ENCODE results near the gene SCGB1C2. TPM values are rescaled to one million over a fixed set of nuclear protein-coding genes. Genes with fewer than 3 reads are reported as not detected.

Gene SCGB1C2
- total RNA-seq, 1 donor from 2014 or later = not detected

GRCh38 chr17:170130-170670 is 32.8 kb downstream of the SCGB1C2 start:
- intact Hi-C loops (cut with micrococcal nuclease) = no loop called here
- no peaks in the 10 kb centered on the region for H3K9me3 Mint-ChIP-seq
- no peaks in the 10 kb centered on the region for H3K27me3 Mint-ChIP-seq
- no peaks in the 10 kb centered on the region for H3K36me3 Mint-ChIP-seq (ENCODE audit: low read depth)
- H3K4me3 Mint-ChIP-seq = no peak overlapping the region
- no peak overlapping the region for H3K27ac Mint-ChIP-seq
- DNase-seq = no peak
- peaks cover 5% of the 10 kb centered on the region for H3K4me1 Mint-ChIP-seq

DNA sequence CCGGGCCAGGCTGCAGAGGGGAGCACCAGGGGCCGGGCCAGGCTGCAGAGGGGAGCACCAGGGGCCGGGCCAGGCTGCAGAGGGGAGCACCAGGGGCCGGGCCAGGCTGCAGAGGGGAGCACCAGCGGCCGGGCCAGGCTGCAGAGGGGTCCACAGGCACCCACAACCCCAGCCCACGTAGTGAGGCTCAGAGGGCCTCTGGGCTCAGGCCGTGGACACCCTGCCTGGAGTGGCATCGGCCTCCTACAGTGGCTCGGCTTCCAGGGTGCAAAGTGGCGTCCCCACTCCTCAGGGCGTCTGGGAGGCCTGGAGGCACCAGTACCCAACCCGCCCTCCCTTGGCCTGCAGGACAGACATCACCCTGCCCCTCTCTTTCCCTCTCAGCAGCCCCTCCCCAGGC is 34.5 kb downstream of the SCGB1C2 start:
- Mint-ChIP-seq H3K36me3 (ENCODE audit: low read depth) (no peaks in the 10 kb centered on the region), H3K4me1 (peaks cover 5% of the 10 kb centered on the region), H3K4me3 (no peak overlapping the region), H3K9me3 (no peaks in the 10 kb centered on the region), H3K27ac (no peak overlapping the region), H3K27me3 (no peaks in the 10 kb centered on the region)
- DNase-seq = no peak
- intact Hi-C loops (cut with micrococcal nuclease) = no loop called here

DNA sequence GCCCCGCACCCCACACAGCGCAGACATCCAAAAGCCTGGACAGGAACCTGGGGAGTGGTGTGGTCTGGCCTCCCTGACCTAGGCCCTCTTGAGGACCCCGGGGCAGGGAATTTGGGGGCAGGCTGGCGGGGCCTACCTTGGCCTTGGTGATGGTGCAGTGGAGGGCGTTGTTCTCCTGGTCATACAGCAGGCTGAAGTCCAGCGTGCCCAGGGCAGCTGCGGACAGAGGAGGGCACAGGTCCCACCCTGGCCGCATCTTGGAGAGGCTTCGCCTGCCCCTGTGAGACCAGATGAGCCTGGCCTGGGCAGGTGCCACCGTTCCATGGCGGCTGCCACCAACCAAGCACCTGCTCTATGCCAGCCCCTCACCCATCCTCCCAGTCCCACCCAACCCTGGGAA is 35.0 kb downstream of the SCGB1C2 start:
- H3K4me3 Mint-ChIP-seq = no peak overlapping the region
- H3K27me3 Mint-ChIP-seq = peaks cover 3% of the 10 kb centered on the region
- peaks cover 5% of the 10 kb centered on the region for H3K4me1 Mint-ChIP-seq
- no peaks in the 10 kb centered on the region for H3K9me3 Mint-ChIP-seq
- DNase-seq = no peak
- intact Hi-C loops (cut with micrococcal nuclease) = no loop called here
- H3K27ac Mint-ChIP-seq = no peak overlapping the region
- H3K36me3 Mint-ChIP-seq (ENCODE audit: low read depth) = no peaks in the 10 kb centered on the region

GRCh38 chr17:173166-173911 is 36.0 kb downstream of the SCGB1C2 start:
- Mint-ChIP-seq H3K27ac (no peak overlapping the region), H3K9me3 (no peaks in the 10 kb centered on the region), H3K4me1 (peaks cover 5% of the 10 kb centered on the region), H3K36me3 (ENCODE audit: low read depth) (no peaks in the 10 kb centered on the region), H3K4me3 (no peak overlapping the region), H3K27me3 (peaks cover 6% of the 10 kb centered on the region)
- DNase-seq = no peak
- intact Hi-C loops (cut with micrococcal nuclease) = no loop called here

- intact Hi-C loops (cut with micrococcal nuclease) = no loop called here
- Mint-ChIP-seq H3K27ac (no peak overlapping the region), H3K4me1 (peaks cover under 1% of the 10 kb centered on the region), H3K9me3 (no peaks in the 10 kb centered on the region), H3K36me3 (ENCODE audit: low read depth) (peaks cover under 1% of the 10 kb centered on the region), H3K27me3 (peaks cover 20% of the 10 kb centered on the region), H3K4me3 (no peak overlapping the region)
- DNase-seq = no peak
These were observed 39.8 kb downstream of the SCGB1C2 start for GRCh38 chr17:177155-177554.

DNA sequence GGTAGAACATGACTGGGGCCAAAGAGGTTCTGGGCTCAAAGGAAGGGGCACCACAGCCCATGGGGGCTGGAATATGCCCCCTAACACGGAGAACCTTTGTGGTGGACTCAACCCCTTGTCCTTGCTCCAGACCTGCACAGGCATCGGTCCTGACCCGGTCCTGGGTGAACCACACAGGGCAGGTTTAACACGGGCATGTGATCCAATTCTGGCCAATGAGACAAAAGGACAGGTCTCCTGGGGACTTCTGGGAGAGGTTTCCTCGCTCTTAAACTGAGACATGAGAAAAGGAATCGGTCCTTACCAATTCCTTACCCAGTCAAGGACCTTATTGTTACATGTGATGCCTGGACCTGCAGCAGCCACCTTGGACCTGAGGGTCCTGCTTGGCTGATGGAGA is 40.4 kb downstream of the SCGB1C2 start:
- H3K9me3 Mint-ChIP-seq = no peaks in the 10 kb centered on the region
- no peak overlapping the region for H3K4me3 Mint-ChIP-seq
- intact Hi-C loops (cut with micrococcal nuclease) = no loop called here
- H3K27ac Mint-ChIP-seq = no peak overlapping the region
- peaks cover 24% of the 10 kb centered on the region for H3K27me3 Mint-ChIP-seq
- H3K4me1 Mint-ChIP-seq = peaks cover 2% of the 10 kb centered on the region
- H3K36me3 Mint-ChIP-seq (ENCODE audit: low read depth) = peaks cover 1% of the 10 kb centered on the region
- DNase-seq = no peak

GRCh38 chr17:178292-179065 is 41.1 kb downstream of the SCGB1C2 start:
- H3K4me1 Mint-ChIP-seq = peaks cover 2% of the 10 kb centered on the region

GRCh38 chr17:179066-179432 is 41.7 kb downstream of the SCGB1C2 start:
- H3K36me3 Mint-ChIP-seq (ENCODE audit: low read depth) = peaks cover 1% of the 10 kb centered on the region
- H3K9me3 Mint-ChIP-seq = no peaks in the 10 kb centered on the region
- peaks cover 36% of the 10 kb centered on the region for H3K27me3 Mint-ChIP-seq
- peaks cover 2% of the 10 kb centered on the region for H3K4me1 Mint-ChIP-seq
- no peak overlapping the region for H3K27ac Mint-ChIP-seq
- no peak for DNase-seq
- no peak overlapping the region for H3K4me3 Mint-ChIP-seq
- intact Hi-C loops (cut with micrococcal nuclease) = no loop called here

More at GRCh38 chr17:178292-179065, 41.1 kb downstream of the SCGB1C2 start:
- intact Hi-C loops (cut with micrococcal nuclease) = no loop called here
- H3K27ac Mint-ChIP-seq = no peak overlapping the region
- peaks cover 1% of the 10 kb centered on the region for H3K36me3 Mint-ChIP-seq (ENCODE audit: low read depth)
- no peak for DNase-seq
- no peak overlapping the region for H3K4me3 Mint-ChIP-seq
- H3K27me3 Mint-ChIP-seq = peaks cover 31% of the 10 kb centered on the region
- no peaks in the 10 kb centered on the region for H3K9me3 Mint-ChIP-seq

DNA sequence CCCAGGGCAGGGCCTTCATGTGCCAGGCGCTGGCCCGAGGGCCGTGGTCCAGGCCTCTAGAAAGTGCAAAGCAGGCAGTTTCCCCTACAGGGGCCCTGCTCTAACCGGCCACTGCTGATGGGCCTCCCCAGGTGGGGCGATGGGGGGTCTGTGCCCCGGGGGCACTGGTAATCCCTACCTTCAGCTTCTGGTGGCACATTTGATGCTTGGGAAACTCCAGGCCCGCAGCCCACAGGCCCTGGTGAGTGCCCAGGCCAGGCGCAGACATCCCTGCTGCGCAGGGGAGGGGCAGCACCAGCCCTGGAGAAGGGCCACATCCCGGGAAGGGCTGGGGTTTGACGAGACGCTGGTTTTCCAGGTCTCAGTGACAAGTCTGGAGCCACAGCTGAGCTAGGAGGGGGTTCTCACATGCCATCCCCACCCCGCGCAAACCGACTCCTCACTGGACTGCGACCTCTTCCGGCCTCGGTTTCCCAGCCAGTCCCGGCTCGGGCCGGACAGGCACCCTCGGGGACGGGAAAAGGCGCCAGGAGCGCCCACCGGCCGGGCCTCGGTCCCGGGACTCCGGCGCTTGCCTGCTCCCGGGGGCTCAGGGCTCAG is 42.5 kb downstream of the SCGB1C2 start:
- Mint-ChIP-seq H3K9me3 (no peaks in the 10 kb centered on the region), H3K4me3 (no peak overlapping the region), H3K4me1 (peaks cover 3% of the 10 kb centered on the region), H3K36me3 (ENCODE audit: low read depth) (peaks cover 1% of the 10 kb centered on the region), H3K27me3 (peaks cover 36% of the 10 kb centered on the region), H3K27ac (no peak overlapping the region)
- intact Hi-C loops (cut with micrococcal nuclease) = no loop called here
- no peak for DNase-seq

DNA sequence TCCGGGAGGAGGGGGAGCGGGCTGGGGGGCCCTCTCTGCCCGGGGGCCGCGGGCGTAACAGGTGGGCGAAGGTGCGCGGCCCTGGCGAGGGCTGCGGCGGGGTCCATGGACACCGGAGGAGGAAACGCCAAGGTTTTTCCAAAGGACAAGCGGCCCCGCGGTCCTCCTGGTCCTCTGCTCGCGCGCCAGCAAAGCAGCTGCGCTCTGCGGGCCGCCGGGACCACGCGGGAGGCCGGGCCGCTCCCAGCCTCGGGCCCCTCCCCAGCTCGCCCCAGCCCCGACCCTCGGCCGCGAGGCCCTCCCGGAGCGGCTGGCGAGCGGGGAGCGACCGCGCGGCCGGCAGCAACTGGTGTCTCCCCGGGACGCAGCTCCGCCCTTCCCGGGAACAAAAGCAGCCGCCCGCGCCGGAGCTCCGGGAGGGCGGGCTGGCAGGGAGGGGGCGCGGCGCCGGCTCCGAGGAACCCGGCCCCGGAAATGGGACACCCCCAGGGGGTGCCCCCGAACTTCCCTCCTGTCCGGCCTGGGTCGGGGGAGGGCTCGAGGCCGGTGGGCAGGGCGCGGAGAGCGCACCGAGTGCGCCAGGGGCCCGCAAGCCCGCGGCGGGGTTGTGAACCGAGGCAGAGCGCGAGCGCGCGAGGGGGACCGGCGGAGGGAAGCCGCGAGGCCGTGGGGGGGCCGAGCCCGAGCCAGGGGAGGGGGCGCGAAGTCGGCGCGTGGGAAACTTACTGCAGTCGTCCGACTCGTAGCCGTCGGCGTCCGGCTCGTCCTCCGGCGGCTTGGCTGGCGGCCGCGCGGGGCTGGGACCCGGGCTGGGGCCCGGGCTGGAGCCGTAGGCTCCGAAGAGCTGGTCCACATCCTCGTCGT is 43.2 kb downstream of the SCGB1C2 start:
- peaks cover 1% of the 10 kb centered on the region for H3K36me3 Mint-ChIP-seq (ENCODE audit: low read depth)
- H3K27me3 Mint-ChIP-seq = peaks cover 38% of the 10 kb centered on the region
- peaks cover 10% of the 10 kb centered on the region for H3K4me1 Mint-ChIP-seq
- no peak overlapping the region for H3K27ac Mint-ChIP-seq
- no peaks in the 10 kb centered on the region for H3K9me3 Mint-ChIP-seq
- intact Hi-C loops (cut with micrococcal nuclease) = no loop called here
- DNase-seq = no peak
- H3K4me3 Mint-ChIP-seq = no peak overlapping the region

DNA sequence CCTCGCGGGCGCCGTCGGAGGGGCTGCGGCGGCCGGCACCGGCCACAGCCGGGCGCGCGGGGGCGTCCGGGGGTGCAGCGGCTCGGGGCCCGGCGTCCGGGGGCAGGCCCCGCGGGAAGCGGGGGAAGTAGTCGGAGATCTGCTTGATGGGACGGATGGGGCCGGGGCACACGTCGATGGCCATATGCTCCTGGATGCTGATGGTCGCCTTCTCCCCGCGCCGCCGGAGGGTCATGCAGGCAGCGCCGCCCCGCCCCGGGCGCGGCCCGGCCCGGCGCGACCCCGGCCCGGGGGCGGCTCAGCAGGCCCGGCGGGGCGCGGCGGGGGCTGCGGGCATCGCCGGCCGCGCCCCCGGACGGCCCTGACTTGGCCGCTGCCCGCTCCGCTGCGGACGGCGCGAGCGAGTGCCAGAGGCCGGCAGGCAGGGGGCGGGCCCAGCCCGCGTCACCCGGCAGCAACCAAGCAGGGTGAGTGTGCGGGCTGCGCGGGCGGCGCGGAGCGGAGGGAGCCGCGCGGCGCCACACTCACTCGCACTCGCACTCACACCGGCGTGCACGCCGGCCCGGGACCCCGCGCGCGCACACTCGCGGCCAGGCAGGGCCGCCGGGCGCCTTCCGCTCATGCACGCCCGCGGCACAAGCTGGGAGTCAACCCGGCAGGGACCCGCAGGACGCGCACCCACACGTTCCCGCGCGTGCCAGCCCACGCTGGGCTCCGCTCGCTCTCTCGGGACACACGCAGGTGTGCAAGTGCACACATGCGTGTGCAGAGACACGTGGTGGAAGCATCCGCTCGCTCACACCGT is 44.1 kb downstream of the SCGB1C2 start, which contains the start of gene DOC2B:
Gene DOC2B (minus strand): TSS at position 406 of the 805 bp plus-strand sequence. CDS start 171 bp downstream, at position 235.
- peak; percentile 76 for DNase-seq
- Mint-ChIP-seq H3K4me3 (peak within 1 kb of the TSS; percentile 58), H3K9me3 (no peaks in the 10 kb centered on the region), H3K36me3 (ENCODE audit: low read depth) (peaks cover 1% of the 10 kb centered on the region), H3K27ac (peak within 1 kb of the TSS; percentile 46), H3K27me3 (peaks cover 38% of the 10 kb centered on the region), H3K4me1 (peaks cover 19% of the 10 kb centered on the region)
- intact Hi-C loops (cut with micrococcal nuclease) = no loop called here

- H3K9me3 Mint-ChIP-seq = no peaks in the 10 kb centered on the region
- peaks cover 21% of the 10 kb centered on the region for H3K4me1 Mint-ChIP-seq
- peaks cover 1% of the 10 kb centered on the region for H3K36me3 Mint-ChIP-seq (ENCODE audit: low read depth)
- peaks cover 37% of the 10 kb centered on the region for H3K27me3 Mint-ChIP-seq
- H3K27ac Mint-ChIP-seq = peak overlapping the region; percentile 46
- no peak for DNase-seq
- peak overlapping the region; percentile 58 for H3K4me3 Mint-ChIP-seq
- intact Hi-C loops (cut with micrococcal nuclease) = no loop called here
These were observed 44.8 kb downstream of the SCGB1C2 start for GRCh38 chr17:182050-182751.

Measured in activated CD4-positive, alpha-beta T cell treated with anti-CD3 and anti-CD28 coated beads, Interleukin-2, amount 10 ng/mL, durations not matched to agents 24 days and 14 days (primary cell).